ENCODE measurements around the gene HECTD1. TPM values are rescaled to one million over a fixed set of nuclear protein-coding genes. Genes with fewer than 3 reads are reported as not detected.

Gene HECTD1
- total RNA-seq, 1 experiment from 2014 or later: 160 TPM

DNA sequence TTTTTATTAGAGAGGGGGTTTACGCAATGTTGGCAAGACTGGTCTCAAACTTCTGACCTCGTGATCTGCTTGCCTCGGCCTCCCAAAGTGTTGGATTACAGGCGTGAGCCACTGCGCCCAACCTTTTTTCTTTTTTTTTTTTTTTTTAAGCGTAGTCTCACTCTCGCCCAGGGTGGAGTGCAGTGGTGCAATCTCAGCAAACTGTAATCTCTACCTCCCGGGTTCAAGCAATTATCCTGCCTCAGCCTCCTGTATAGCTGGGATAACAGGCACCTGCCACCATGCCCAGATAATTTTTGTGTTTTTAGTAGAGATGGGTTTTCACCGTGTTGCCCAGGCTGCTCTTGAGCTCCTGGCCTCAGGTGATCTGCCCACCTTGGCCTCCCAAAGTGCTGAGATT, 8.8 kb upstream of the HECTD1 start (continued):
- TF ChIP-seq TCF7L2 (IDR thresholded peaks at IDR 0.05; ENCODE audit: borderline replicate concordance, extremely low read depth, insufficient read depth, insufficient read length): no peak

DNA sequence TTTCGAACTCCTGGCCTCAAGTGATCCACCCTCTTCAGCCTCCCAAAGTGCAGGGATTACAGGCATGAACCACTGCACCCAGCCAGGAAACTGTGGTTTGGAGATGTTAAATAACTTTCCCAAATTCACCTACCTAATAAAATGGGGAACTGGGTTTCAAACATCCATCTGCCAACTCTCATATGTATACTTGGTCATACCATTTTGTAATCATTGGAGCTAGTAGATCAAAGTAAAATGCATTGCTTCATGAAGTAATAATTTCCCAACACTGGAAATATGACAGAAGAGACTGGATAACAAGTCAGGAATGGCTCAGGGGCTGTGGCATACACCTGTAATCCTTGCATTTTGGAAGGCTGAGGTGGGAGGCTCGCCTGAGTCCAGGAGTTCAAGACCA, 5.3 kb upstream of the HECTD1 start:
- Histone ChIP-seq H3K9me3 (ENCODE audit: control insufficient read depth in 1 of 2, insufficient read depth in 1 of 2, low read depth in 1 of 2, low read length in 2 of 2) (no peaks in the 10 kb centered on the region), H3K9ac (ENCODE audit: low read length) (no peak overlapping the region), H3K36me3 (ENCODE audit: control insufficient read depth in 1 of 2, insufficient read depth in 2 of 2, low read length in 2 of 2) (no peaks in the 10 kb centered on the region), H3K4me1 (ENCODE audit: control insufficient read depth in 1 of 2, insufficient read depth in 2 of 2, low read length in 2 of 2) (peaks cover 10 to 15% of the 10 kb centered on the region in 2 experiments), H3K27me3 (ENCODE audit: insufficient read depth, low read length) (no peaks in the 10 kb centered on the region), H3K4me3 (replicated peaks in 1 of 2; ENCODE audit: low read depth in 1 of 2, low read length in 2 of 2) (no peak overlapping the region), H3K9me2 (ENCODE audit: insufficient read depth) (no peaks in the 10 kb centered on the region), H3K79me2 (ENCODE audit: insufficient read depth, low read length) (no peaks in the 10 kb centered on the region), H3K27ac (ENCODE audit: low read depth, low read length) (no peak overlapping the region), H2AFZ (ENCODE audit: low read depth, low read length, poor library complexity, severe bottlenecking) (no peak overlapping the region), H3K4me2 (ENCODE audit: low read length) (no peak overlapping the region), H4K20me1 (ENCODE audit: insufficient read depth) (no peaks in the 10 kb centered on the region)
- CTCF ChIA-PET: no interaction called here
- ATAC-seq: no peak
- intact Hi-C loops (cut with micrococcal nuclease): no loop called here
- RAD21 ChIA-PET (ENCODE audit: low non-redundant PET in 1 of 2, low total read pairs in 2 of 2, uncharacterized antibody in 2 of 2, unreplicated experiment in 2 of 2): no interaction called here
- no peak for DNase-seq (ENCODE audit: low read depth, low spot score)
- POLR2A ChIA-PET: no interaction called here
- no peak for TF ChIP-seq EZH2 (IDR thresholded peaks at IDR 0.05)
- no peak for TF ChIP-seq TCF7L2 (IDR thresholded peaks at IDR 0.05; ENCODE audit: borderline replicate concordance, extremely low read depth, insufficient read depth, insufficient read length)
- no peak for TF ChIP-seq ELF1 (IDR thresholded peaks at IDR 0.05; ENCODE audit: borderline replicate concordance, low read depth)
- TF ChIP-seq, protein P1, sequence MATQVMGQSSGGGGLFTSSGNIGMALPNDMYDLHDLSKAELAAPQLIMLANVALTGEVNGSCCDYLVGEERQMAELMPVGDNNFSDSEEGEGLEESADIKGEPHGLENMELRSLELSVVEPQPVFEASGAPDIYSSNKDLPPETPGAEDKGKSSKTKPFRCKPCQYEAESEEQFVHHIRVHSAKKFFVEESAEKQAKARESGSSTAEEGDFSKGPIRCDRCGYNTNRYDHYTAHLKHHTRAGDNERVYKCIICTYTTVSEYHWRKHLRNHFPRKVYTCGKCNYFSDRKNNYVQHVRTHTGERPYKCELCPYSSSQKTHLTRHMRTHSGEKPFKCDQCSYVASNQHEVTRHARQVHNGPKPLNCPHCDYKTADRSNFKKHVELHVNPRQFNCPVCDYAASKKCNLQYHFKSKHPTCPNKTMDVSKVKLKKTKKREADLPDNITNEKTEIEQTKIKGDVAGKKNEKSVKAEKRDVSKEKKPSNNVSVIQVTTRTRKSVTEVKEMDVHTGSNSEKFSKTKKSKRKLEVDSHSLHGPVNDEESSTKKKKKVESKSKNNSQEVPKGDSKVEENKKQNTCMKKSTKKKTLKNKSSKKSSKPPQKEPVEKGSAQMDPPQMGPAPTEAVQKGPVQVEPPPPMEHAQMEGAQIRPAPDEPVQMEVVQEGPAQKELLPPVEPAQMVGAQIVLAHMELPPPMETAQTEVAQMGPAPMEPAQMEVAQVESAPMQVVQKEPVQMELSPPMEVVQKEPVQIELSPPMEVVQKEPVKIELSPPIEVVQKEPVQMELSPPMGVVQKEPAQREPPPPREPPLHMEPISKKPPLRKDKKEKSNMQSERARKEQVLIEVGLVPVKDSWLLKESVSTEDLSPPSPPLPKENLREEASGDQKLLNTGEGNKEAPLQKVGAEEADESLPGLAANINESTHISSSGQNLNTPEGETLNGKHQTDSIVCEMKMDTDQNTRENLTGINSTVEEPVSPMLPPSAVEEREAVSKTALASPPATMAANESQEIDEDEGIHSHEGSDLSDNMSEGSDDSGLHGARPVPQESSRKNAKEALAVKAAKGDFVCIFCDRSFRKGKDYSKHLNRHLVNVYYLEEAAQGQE (IDR thresholded peaks at IDR 0.05; ENCODE audit: low read depth): no peak
- TF ChIP-seq, protein P2, sequence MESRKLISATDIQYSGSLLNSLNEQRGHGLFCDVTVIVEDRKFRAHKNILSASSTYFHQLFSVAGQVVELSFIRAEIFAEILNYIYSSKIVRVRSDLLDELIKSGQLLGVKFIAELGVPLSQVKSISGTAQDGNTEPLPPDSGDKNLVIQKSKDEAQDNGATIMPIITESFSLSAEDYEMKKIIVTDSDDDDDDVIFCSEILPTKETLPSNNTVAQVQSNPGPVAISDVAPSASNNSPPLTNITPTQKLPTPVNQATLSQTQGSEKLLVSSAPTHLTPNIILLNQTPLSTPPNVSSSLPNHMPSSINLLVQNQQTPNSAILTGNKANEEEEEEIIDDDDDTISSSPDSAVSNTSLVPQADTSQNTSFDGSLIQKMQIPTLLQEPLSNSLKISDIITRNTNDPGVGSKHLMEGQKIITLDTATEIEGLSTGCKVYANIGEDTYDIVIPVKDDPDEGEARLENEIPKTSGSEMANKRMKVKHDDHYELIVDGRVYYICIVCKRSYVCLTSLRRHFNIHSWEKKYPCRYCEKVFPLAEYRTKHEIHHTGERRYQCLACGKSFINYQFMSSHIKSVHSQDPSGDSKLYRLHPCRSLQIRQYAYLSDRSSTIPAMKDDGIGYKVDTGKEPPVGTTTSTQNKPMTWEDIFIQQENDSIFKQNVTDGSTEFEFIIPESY (IDR thresholded peaks at IDR 0.05; ENCODE audit: extremely low read depth, insufficient replicate concordance, low read length): no peak
- TF ChIP-seq EGR1 (IDR thresholded peaks at IDR 0.05; ENCODE audit: low read depth): no peak
- TF ChIP-seq SP1 (IDR thresholded peaks at IDR 0.05; ENCODE audit: low read depth): no peak
- no peak for TF ChIP-seq ZFX (IDR thresholded peaks at IDR 0.05)
- TF ChIP-seq CEBPB (IDR thresholded peaks at IDR 0.05; ENCODE audit: low read depth): no peak
- no peak for TF ChIP-seq EZH2phosphoT487 (IDR thresholded peaks at IDR 0.05; ENCODE audit: borderline replicate concordance)
- no peak for TF ChIP-seq ZNF274 (IDR thresholded peaks at IDR 0.05; ENCODE audit: low read depth, low read length)
- TF ChIP-seq, protein P3, sequence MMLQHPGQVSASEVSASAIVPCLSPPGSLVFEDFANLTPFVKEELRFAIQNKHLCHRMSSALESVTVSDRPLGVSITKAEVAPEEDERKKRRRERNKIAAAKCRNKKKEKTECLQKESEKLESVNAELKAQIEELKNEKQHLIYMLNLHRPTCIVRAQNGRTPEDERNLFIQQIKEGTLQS (IDR thresholded peaks at IDR 0.05): no peak
- no peak for TF ChIP-seq POLR2A (IDR thresholded peaks at IDR 0.05; ENCODE audit: borderline replicate concordance, extremely low read depth, insufficient read depth, insufficient read length)
- no peak for TF ChIP-seq SRF (IDR thresholded peaks at IDR 0.05; ENCODE audit: low read depth)
- no peak for TF ChIP-seq CBX3 (IDR thresholded peaks at IDR 0.05; ENCODE audit: low read depth)
- TF ChIP-seq JUND (IDR thresholded peaks at IDR 0.05): no peak
- no peak for TF ChIP-seq SIN3A (IDR thresholded peaks at IDR 0.05; ENCODE audit: low read depth)
- BruUV-seq (replicated peaks): no TSS peak

All from HCT116 (cell line).